H4 (cell line): Measurements from ENCODE around the gene TNRC6A. TPM values are rescaled to one million over a fixed set of nuclear protein-coding genes. Genes with fewer than 3 reads are reported as not detected.
A peak's percentile ranks its signal among the peaks of the same experiment; 100 is the strongest.
"Not testable (repeated sequence)": the region's sequence is repeated elsewhere in the genome, so short reads cannot be mapped to it uniquely, and the experiment has no call there.

Experiments used
- DNase-seq: peaks from one replicate; pipeline ENCODE4 v3.0.0-alpha.2; 2015; ENCODE audit warnings: low spot score
- total RNA-seq: library from RNA; depleted of rRNA; stranded (reverse); fragments of >200 nt; shearing (Covaris generic); gene quantifications from 2 replicates; pipeline ENCODE4 v1.2.3, GENCODE V29; 2014; rRNA removed

Gene TNRC6A
- total RNA-seq = 9.7 and 10.1 TPM in 2 replicates

- DNase-seq = peak; percentile 79
These were observed at the start of gene TNRC6A for GRCh38 chr16:24729243-24729950. TNRC6A (plus strand) TSS chr16:24729651; CDS start chr16:24729842, 191 bp downstream.

- DNase-seq = no peak
These were observed 47.7 kb upstream of the TNRC6A start for GRCh38 chr16:24681793-24682192.

GRCh38 chr16:24683250-24683649 lies 46.2 kb upstream of the TNRC6A start:
- no peak for DNase-seq

- no peak for DNase-seq
These were observed 45.5 kb upstream of the TNRC6A start for GRCh38 chr16:24683847-24684493.

- DNase-seq = peak; percentile 88
These were observed 43.7 kb upstream of the TNRC6A start for GRCh38 chr16:24685539-24686432.

- DNase-seq = no peak
These were observed 42.8 kb upstream of the TNRC6A start for GRCh38 chr16:24686678-24687077.

GRCh38 chr16:24688359-24688758 lies 41.1 kb upstream of the TNRC6A start:
- no peak for DNase-seq

- peak; percentile 66 for DNase-seq
These were observed 40.3 kb upstream of the TNRC6A start for GRCh38 chr16:24689128-24689527.

- no peak for DNase-seq
These were observed 36.6 kb upstream of the TNRC6A start for GRCh38 chr16:24692854-24693253.

- DNase-seq = no peak
These were observed 34.5 kb upstream of the TNRC6A start for GRCh38 chr16:24694931-24695330.

- DNase-seq = no peak
These were observed 32.8 kb upstream of the TNRC6A start for GRCh38 chr16:24696699-24697098.

- DNase-seq = no peak
These were observed 31.1 kb upstream of the TNRC6A start for GRCh38 chr16:24698308-24698707.

- DNase-seq = no peak
These were observed 30.2 kb upstream of the TNRC6A start for GRCh38 chr16:24699151-24699723.

GRCh38 chr16:24700549-24701392 lies 28.7 kb upstream of the TNRC6A start:
- peak; percentile 97 for DNase-seq

GRCh38 chr16:24701521-24701951 lies 27.9 kb upstream of the TNRC6A start:
- peak; percentile 27 for DNase-seq

- DNase-seq = not testable (repeated sequence)
These were observed 21.7 kb upstream of the TNRC6A start for GRCh38 chr16:24707760-24708159.

GRCh38 chr16:24713379-24713778 lies 16.1 kb upstream of the TNRC6A start:
- DNase-seq = peak; percentile 27

GRCh38 chr16:24717411-24717810 lies 12.0 kb upstream of the TNRC6A start:
- DNase-seq = peak; percentile 17

GRCh38 chr16:24718967-24719521 lies 10.4 kb upstream of the TNRC6A start:
- DNase-seq = no peak

GRCh38 chr16:24721830-24722238 lies 7.6 kb upstream of the TNRC6A start:
- no peak for DNase-seq

GRCh38 chr16:24723663-24724062 lies 5.8 kb upstream of the TNRC6A start:
- DNase-seq = no peak
